Measurements from ENCODE around the gene TUBA4A. TPM values are rescaled to one million over a fixed set of nuclear protein-coding genes. Genes with fewer than 3 reads are reported as not detected.
"Not testable (repeated sequence)": the region's sequence is repeated elsewhere in the genome, so short reads cannot be mapped to it uniquely, and the experiment has no call there.

TUBA4A gene
- total and polyA plus RNA-seq, 10 of the 15 experiments (the other 5 are each of a cell fraction or from before 2014, with no cell fraction given), result 58.2 to 325 (median 134) TPM

- TF ChIP-seq ZNF24 (IDR thresholded peaks at IDR 0.05) (no peak), SMC3 (IDR thresholded peaks at IDR 0.05; ENCODE audit: borderline replicate concordance, low read length) (no peak), NR2C2 (IDR thresholded peaks at IDR 0.05; ENCODE audit: borderline replicate concordance, control insufficient read depth, insufficient read length, low read depth) (no peak), ZNF207 (IDR thresholded peaks at IDR 0.05; ENCODE audit: borderline replicate concordance) (no peak)
- TF ChIP-seq, protein P1, sequence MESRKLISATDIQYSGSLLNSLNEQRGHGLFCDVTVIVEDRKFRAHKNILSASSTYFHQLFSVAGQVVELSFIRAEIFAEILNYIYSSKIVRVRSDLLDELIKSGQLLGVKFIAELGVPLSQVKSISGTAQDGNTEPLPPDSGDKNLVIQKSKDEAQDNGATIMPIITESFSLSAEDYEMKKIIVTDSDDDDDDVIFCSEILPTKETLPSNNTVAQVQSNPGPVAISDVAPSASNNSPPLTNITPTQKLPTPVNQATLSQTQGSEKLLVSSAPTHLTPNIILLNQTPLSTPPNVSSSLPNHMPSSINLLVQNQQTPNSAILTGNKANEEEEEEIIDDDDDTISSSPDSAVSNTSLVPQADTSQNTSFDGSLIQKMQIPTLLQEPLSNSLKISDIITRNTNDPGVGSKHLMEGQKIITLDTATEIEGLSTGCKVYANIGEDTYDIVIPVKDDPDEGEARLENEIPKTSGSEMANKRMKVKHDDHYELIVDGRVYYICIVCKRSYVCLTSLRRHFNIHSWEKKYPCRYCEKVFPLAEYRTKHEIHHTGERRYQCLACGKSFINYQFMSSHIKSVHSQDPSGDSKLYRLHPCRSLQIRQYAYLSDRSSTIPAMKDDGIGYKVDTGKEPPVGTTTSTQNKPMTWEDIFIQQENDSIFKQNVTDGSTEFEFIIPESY (IDR thresholded peaks at IDR 0.05), result no peak
These were observed 48.6 kb downstream of the TUBA4A start (continued) for GRCh38 chr2:219205165-219205538.

GRCh38 chr2:219204425-219205164 lies 49.1 kb downstream of the TUBA4A start:
- H4K20me1 ChIP-seq (ENCODE audit: control insufficient read depth, insufficient read depth), result no peaks in the 10 kb centered on the region
- intact Hi-C loops (cut with micrococcal nuclease; ENCODE audit: unreplicated experiment), result loop anchor here (5.0 kb wide), 1 partner anchor 73 kb away; the partner anchor contains the start of gene DNAJB2
- POLR2A ChIA-PET, result interaction anchor here (0.6 to 1.4 kb wide), 4 partner anchors 28 to 649 kb away, joined by 3 to 8 read pairs (median 5); partner anchors contain the start of gene CNPPD1
- ATAC-seq, result no peak
- CTCF ChIA-PET, result interaction anchor here (0.6 to 0.8 kb wide), 3 partner anchors 28 to 297 kb away, joined by 3 to 4 read pairs (median 3); partner anchors contain the start of genes CNPPD1 and DNPEP
- no TSS peak for BruUV-seq (replicated peaks)
- no peak overlapping the region for H3K4me2 ChIP-seq (ENCODE audit: control insufficient read depth, insufficient read depth)
- H3K9me3 ChIP-seq (replicated peaks; ENCODE audit: control insufficient read depth, insufficient read depth, low read length), result no peaks in the 10 kb centered on the region
- RAD21 ChIA-PET (ENCODE audit: unreplicated experiment), result no interaction called here
- H3K27ac ChIP-seq (ENCODE audit: control insufficient read depth, insufficient read depth), result no peak overlapping the region
- H3K79me2 ChIP-seq (ENCODE audit: control insufficient read depth, insufficient read depth, low read length), result no peaks in the 10 kb centered on the region; the same call in 1 of the 2 replicates
- H3K36me3 ChIP-seq (ENCODE audit: control insufficient read depth in 2 of 2, insufficient read depth in 2 of 2, low read length in 1 of 2), result no peaks in the 10 kb centered on the region; a peak in 1 of 4 replicates
- no peaks in the 10 kb centered on the region for H3K27me3 ChIP-seq (replicated peaks in 1 of 2; ENCODE audit: control insufficient read depth in 2 of 2, insufficient read depth in 2 of 2, low read length in 1 of 2)
- WGBS (ENCODE audit: insufficient coverage, insufficient replicate concordance, low lambda C conversion rate, missing lambda C conversion rate), result 82% methylated on average over 7 of the region's 7 CpGs
- TF ChIP-seq HDAC2 (IDR thresholded peaks at IDR 0.05), result no peak
- SMC1A ChIA-PET (ENCODE audit: uncharacterized antibody, unreplicated experiment), result no interaction called here
- H3K9ac ChIP-seq (ENCODE audit: control insufficient read depth, insufficient read depth, low read length), result no peak overlapping the region
- H3K4me1 ChIP-seq (ENCODE audit: control insufficient read depth, insufficient read depth, low read length), result peaks cover 8% of the 10 kb centered on the region
- DNase-seq (ENCODE audit: low read depth, low spot score), result no peak
- in situ Hi-C loops (cut with MboI), result loop anchor here (5.0 kb wide), 1 partner anchor 32 kb away; the partner anchor contains the start of gene SLC23A3
- FAIRE-seq, result no peak
- H2AFZ ChIP-seq (ENCODE audit: control insufficient read depth, low read depth, low read length), result no peak overlapping the region
- H3K4me3 ChIP-seq, result no peak overlapping the region

- H4K20me1 ChIP-seq (ENCODE audit: control insufficient read depth, insufficient read depth); H3K4me3 ChIP-seq; H3K27me3 ChIP-seq (replicated peaks in 1 of 2; ENCODE audit: control insufficient read depth in 2 of 2, insufficient read depth in 2 of 2, low read length in 1 of 2); DNase-seq (ENCODE audit: low read depth, low spot score); intact Hi-C loops (cut with micrococcal nuclease; ENCODE audit: unreplicated experiment); H3K27ac ChIP-seq (ENCODE audit: control insufficient read depth, insufficient read depth); H3K9me3 ChIP-seq (replicated peaks; ENCODE audit: control insufficient read depth, insufficient read depth, low read length); BruUV-seq (replicated peaks); in situ Hi-C loops (cut with MboI); H2AFZ ChIP-seq (ENCODE audit: control insufficient read depth, low read depth, low read length); FAIRE-seq; H3K4me1 ChIP-seq (ENCODE audit: control insufficient read depth, insufficient read depth, low read length); H3K9ac ChIP-seq (ENCODE audit: control insufficient read depth, insufficient read depth, low read length); H3K79me2 ChIP-seq (ENCODE audit: control insufficient read depth, insufficient read depth, low read length); RAD21 ChIA-PET (ENCODE audit: unreplicated experiment); H3K36me3 ChIP-seq (ENCODE audit: control insufficient read depth in 2 of 2, insufficient read depth in 2 of 2, low read length in 1 of 2); ATAC-seq; H3K4me2 ChIP-seq (ENCODE audit: control insufficient read depth, insufficient read depth); SMC1A ChIA-PET (ENCODE audit: uncharacterized antibody, unreplicated experiment): not testable (repeated sequence)
- 73% methylated on average over 21 of the region's 21 CpGs for WGBS (ENCODE audit: insufficient coverage, insufficient replicate concordance, low lambda C conversion rate, missing lambda C conversion rate)
- ChIA-PET POLR2A (interaction anchor here (1.1 to 1.4 kb wide), 2 partner anchors 9 to 22 kb away, joined by 3 read pairs; no protein-coding TSS in a partner anchor), CTCF (interaction anchor here (1.3 to 2.8 kb wide), 2 partner anchors 10 to 30 kb away, joined by 3 to 7 read pairs; no protein-coding TSS in a partner anchor)
These were observed 52.4 kb downstream of the TUBA4A start for GRCh38 chr2:219201331-219201730.

All from GM12878 (cell line).